Muscle of leg (tissue), 11 donors: ENCODE results near the gene SART3. TPM values are rescaled to one million over a fixed set of nuclear protein-coding genes. Genes with fewer than 3 reads are reported as not detected.

ENCODE experiments used
- DNase-seq: peaks from one replicate; pipeline ENCODE4 v3.0.0; 2013
- H3K27ac ChIP-seq: one replicate; pipeline ENCODE4 v1.5.1; 2013; ENCODE audit warnings: mild to moderate bottlenecking, low read length, control low read depth
- H3K27me3 ChIP-seq: one replicate; pipeline ENCODE4 v1.6.1; 2013; ENCODE audit warnings: low read length; ENCODE audit not compliant: control insufficient read depth, insufficient read depth
- H3K36me3 ChIP-seq: one replicate; pipeline ENCODE4 v1.6.1; 2013; ENCODE audit warnings: low read length; ENCODE audit not compliant: control insufficient read depth, insufficient read depth
- H3K4me1 ChIP-seq: one replicate; pipeline ENCODE4 v1.6.1; 2013; ENCODE audit warnings: low read length; ENCODE audit not compliant: control insufficient read depth, insufficient read depth
- H3K4me3 ChIP-seq: one replicate; pipeline ENCODE4 v1.5.1; 2013; ENCODE audit warnings: low read length, control low read depth
- H3K9me3 ChIP-seq: replicated peaks from 2 replicates; pipeline ENCODE4 v1.6.1; 2013; ENCODE audit warnings: low read depth, low read length; ENCODE audit not compliant: control insufficient read depth
- WGBS: methylation state at CpG from one replicate; pipeline ENCODE4 v1.1.5; 2013; ENCODE audit warnings: missing lambda C conversion rate; ENCODE audit not compliant: insufficient coverage; 5-methylcytosine and 5-hydroxymethylcytosine counted together
- polyA plus RNA-seq, 8 donors: library from polyadenylated mRNA; unstranded; fragments of 120-200 nt; gene quantifications; one replicate each; pipeline versions ENCODE4 v1.2.1 to v1.2.3, GENCODE V29; 2013; ENCODE audit warnings: inconsistent platforms in 1 of 8, low replicate concordance in 1 of 8; ENCODE audit not compliant: insufficient read length in 8 of 8, insufficient read depth in 1 of 8
- total RNA-seq: library from RNA; stranded (reverse); fragments of 120-200 nt; gene quantifications from one replicate; pipeline ENCODE4 v1.2.4, GENCODE V29; 2013

Gene SART3
- total and polyA plus RNA-seq, 9 donors, result 30.8 to 41.4 (median 35.7) TPM

DNA sequence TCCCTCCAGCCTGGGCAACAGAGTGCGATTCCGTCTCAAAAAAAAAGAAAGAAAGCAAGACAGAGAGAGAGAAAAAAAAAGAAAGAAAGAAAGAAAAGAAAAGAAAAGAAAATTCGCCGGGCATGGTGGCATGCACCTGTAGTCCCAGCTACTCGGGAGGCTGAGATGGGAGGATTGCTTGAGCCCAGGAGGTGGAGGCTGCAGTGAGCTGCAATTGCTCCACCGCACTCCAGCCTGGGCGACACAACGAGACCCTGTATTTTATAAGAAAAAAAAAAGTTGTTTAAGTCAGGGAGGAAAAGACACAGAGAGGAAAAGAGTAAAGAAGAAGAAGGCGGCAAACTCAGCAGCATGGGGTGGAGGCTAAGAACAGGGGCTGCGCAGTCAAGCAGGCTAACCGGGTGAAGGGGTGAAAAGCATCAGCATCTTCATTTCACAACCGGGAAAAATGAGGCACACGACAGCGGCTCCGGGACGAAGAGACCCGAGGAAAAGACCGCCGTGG, 46.5 kb downstream of the SART3 start:
- peaks cover 15% of the 10 kb centered on the region for H3K4me1 ChIP-seq
- peak overlapping the region; percentile 35 for H3K27ac ChIP-seq
- DNase-seq, result no peak
- H3K27me3 ChIP-seq, result no peaks in the 10 kb centered on the region
- 32% methylated on average over 19 of the region's 19 CpGs for WGBS
- peak overlapping the region; percentile 91 for H3K4me3 ChIP-seq
- peaks cover 21% of the 10 kb centered on the region for H3K36me3 ChIP-seq
- no peaks in the 10 kb centered on the region for H3K9me3 ChIP-seq

DNA sequence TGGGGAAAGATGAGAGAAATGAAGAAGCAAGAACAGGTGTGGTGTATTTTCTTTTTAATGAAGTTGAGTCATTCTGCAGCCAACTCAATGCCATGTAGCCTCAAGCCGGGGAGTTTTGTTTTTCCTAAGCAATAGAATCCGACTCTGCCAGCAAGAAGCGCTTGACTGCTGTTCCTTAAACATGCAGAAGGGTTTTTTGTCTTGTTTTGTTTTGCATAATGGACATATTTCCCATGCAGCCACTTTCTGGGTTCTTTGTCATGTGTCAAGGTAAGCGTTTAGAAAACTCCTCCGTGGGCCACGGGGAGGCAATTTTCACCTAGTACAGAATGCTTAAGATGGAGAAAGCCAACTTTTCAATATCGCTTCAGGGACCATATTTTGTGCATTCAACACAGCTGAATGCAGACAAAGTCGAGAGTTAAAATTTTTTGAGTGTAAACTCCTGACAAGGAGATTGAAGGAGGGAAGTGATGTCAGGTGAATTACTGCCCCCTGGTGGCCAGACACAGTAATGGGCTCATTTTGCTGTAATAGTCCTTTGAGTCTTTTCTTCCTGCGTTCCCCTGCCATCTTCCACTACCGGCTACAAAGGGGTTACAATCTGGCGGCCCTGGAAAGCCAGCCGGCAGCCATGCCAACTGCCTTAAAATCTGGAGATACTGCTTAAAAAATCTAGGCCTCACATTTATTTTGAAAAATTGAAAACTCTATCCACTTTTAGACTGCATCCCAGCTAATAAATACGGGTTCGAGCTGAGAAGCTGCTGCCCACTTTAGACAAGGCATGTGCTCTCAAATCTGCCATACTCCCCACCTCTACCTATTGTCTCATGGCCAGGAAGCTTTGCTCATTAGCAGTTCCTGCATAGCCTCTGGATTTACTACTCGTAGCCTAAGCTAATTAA, 49.1 kb downstream of the SART3 start:
- Histone ChIP-seq H3K4me1 (peaks cover 15% of the 10 kb centered on the region), H3K36me3 (no peaks in the 10 kb centered on the region), H3K9me3 (no peaks in the 10 kb centered on the region), H3K4me3 (no peak overlapping the region), H3K27ac (no peak overlapping the region), H3K27me3 (peaks cover 5% of the 10 kb centered on the region)
- peak; percentile 79 for DNase-seq
- 0% methylated on average over 4 of the region's 15 CpGs for WGBS

DNA sequence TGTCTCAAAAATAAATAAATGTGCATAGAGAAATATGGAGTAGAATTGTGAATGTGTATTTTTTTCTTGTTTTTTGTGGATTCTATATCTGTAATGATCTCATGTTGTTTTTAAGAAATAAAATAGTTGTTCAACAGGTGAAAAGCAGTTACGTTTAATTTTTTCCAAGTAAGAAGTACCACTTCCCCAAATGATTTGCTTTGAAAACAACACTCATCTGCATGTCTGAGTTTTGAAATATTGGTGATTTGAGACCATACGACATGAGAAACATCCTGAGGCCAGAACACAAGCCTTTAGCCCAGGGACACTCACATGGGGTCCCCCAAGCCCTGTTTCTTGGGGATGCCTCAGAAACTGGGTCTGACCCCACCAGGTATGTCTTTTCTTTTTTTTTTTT, 50.1 kb downstream of the SART3 start:
- no peaks in the 10 kb centered on the region for H3K9me3 ChIP-seq
- H3K27ac ChIP-seq, result no peak overlapping the region
- peaks cover 12% of the 10 kb centered on the region for H3K4me1 ChIP-seq
- no peak for DNase-seq
- H3K27me3 ChIP-seq, result peaks cover 5% of the 10 kb centered on the region
- H3K36me3 ChIP-seq, result no peaks in the 10 kb centered on the region
- H3K4me3 ChIP-seq, result no peak overlapping the region
- WGBS, result 80% methylated on average over 1 of the region's 2 CpGs

DNA sequence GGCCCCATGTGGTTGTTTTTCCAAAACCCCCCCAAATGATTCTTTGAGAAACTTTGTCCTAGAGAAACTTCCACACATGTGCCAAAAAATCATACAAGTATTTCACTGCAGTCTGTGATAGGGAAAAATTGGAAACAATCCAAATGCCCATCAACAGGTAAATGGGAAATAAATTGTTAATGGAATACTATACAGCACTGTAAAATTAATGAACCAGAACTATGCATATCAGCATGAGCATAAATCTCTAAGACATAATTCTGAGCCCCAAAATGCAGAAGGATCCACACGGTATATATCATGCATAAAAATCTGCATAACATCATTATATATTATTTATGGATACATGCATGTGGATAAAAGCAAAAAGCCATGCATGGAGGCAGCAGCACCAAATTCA, 51.2 kb downstream of the SART3 start:
- Histone ChIP-seq H3K4me3 (no peak overlapping the region), H3K27me3 (peaks cover 5% of the 10 kb centered on the region), H3K4me1 (peaks cover 8% of the 10 kb centered on the region), H3K36me3 (no peaks in the 10 kb centered on the region), H3K9me3 (no peaks in the 10 kb centered on the region), H3K27ac (no peak overlapping the region)
- WGBS, result no CpG with 5 or more reads among the region's 1 CpG
- DNase-seq, result no peak

DNA sequence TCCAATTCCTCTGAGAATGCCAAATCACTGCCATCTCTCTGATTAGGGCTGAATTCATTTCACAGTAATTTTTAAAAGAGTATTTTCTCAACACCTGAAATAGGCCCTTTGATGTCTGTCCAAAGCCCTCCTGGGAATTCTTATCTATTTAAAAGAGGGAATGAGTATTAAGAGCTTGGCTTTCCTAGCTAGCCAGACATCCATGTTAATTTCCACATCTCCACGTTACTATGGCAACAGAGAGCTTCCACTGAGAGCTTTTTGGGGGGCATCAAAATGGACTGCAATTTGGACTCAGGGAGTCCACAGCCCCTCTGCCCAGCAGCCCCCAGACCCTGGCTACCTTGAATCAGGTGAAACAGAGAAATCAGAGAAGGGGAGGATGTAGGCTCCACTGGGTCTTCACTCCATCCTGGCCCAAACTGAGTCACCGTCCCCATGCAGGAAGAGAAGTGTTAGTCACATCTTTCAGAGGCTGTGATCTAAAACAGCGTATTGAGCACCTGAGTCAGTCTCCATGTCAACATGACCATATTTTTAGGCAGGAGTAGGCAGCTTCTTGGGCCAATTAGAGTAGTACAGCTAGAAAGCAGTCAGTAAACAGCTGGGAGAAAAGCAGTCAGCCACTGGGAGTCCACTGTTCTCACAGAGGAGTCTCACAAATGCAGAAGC, 52.9 kb downstream of the SART3 start:
- Histone ChIP-seq H3K9me3 (peaks cover under 1% of the 10 kb centered on the region), H3K27me3 (peaks cover 5% of the 10 kb centered on the region), H3K27ac (no peak overlapping the region), H3K36me3 (no peaks in the 10 kb centered on the region), H3K4me3 (no peak overlapping the region), H3K4me1 (peaks cover 4% of the 10 kb centered on the region)
- WGBS, result 52% methylated on average over 2 of the region's 3 CpGs
- DNase-seq, result no peak

DNA sequence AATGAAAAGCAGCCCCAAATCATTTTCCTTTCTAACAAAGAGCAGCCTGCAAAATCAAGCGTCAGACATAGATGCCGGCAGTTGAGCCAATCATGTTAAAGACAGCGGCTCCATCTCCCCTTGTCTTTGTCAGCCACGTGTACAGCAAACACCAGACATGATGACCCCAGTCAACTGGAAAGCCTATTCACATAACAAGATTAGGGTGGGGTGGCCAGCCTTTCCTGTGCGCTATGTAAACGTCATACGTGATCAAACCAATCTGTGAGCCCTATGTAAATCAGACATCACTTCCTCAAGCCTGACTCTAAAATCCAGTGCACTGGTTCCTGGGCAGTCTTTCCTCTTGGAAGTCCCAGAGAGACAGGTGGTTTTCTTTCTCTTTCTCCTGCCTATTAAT, 55.8 kb downstream of the SART3 start:
- Histone ChIP-seq H3K9me3 (peaks cover 4% of the 10 kb centered on the region), H3K36me3 (no peaks in the 10 kb centered on the region), H3K4me1 (no peaks in the 10 kb centered on the region), H3K4me3 (no peak overlapping the region), H3K27ac (no peak overlapping the region), H3K27me3 (peaks cover 5% of the 10 kb centered on the region)
- no peak for DNase-seq
- 67% methylated on average over 3 of the region's 7 CpGs for WGBS

DNA sequence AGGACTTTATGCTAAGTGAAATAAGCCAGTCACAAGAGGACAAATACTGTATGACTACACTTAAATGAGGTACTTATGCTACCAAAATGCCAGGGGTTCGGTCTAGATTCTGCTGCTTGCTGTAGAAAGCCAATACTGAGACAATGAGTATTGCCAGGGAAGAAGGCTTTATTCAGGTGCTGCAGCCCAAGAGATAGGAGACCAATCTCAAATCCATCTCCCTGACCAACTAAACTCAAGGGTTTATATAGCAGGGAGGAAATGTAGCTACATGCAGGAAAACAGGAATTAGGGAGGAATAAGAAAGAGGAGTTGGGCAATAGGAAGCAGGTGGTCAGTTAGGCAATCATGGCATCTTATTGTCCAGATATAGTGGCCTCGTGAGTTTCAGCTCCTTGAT, 58.1 kb downstream of the SART3 start:
- WGBS, result no CpG with 5 or more reads among the region's 2 CpGs
- no peak overlapping the region for H3K4me3 ChIP-seq
- peaks cover 4% of the 10 kb centered on the region for H3K9me3 ChIP-seq
- H3K27ac ChIP-seq, result no peak overlapping the region
- no peaks in the 10 kb centered on the region for H3K27me3 ChIP-seq
- DNase-seq, result no peak
- H3K4me1 ChIP-seq, result no peaks in the 10 kb centered on the region
- H3K36me3 ChIP-seq, result no peaks in the 10 kb centered on the region

DNA sequence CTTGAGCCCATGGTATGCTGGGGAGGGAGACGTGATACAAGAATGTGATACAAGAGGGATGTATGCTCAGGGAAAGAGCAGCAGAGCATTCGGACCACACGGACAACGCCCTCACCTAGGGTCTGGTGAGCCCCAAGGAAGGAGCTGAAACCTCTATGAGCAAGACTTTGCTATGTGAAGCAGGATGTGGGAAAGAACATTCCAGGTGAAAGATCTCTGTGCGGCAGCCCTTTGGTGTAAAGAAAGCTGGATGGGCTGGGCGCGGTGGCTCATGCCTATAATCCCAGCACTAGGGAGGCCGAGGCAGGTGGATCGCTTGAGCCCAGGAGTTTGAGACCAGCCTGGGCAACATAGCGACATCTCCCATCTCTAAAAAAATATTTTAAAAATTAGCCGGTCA, 62.8 kb downstream of the SART3 start:
- Histone ChIP-seq H3K4me1 (no peaks in the 10 kb centered on the region), H3K27me3 (peaks cover 2% of the 10 kb centered on the region), H3K4me3 (no peak overlapping the region), H3K9me3 (peaks cover 4% of the 10 kb centered on the region), H3K27ac (no peak overlapping the region), H3K36me3 (no peaks in the 10 kb centered on the region)
- whole genome bisulfite sequencing, result 64% methylated on average over 5 of the region's 11 CpGs
- no peak for DNase-seq

DNA sequence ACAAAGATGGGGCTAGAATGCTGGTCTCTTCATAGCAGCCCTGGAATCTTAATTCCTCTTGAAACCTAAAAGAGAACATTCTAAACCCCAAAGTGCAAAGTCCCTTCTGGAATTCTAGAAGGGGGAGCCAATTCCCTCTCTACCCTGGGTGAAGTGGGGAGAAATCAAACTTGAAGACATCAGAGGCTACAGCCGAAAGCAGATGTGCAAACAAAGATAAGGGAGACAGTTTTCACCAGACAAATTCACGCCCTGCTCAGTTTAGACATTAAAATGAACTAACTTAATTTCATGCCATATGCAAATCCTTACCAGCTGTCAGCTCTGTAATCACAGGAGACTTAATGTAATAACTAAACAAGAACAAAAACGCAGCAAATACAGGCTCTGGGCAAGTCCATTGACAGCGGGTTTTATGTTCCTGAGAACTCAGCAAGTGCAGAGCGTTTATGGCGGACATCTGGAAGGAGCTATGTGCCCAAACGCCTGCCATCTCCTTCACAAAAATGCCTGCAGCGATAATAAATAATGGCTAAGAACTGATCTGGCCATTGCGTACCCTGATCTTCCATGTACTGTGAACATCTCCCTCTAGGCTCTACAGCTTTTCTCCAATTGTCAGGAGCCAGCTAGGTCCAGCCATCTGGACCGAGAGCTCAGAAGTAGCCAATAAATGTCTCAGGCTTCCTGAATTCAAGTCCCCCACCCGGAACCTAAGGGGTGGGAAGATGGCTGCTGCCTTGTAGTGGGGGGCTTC, 65.0 kb downstream of the SART3 start:
- Histone ChIP-seq H3K36me3 (no peaks in the 10 kb centered on the region), H3K27me3 (peaks cover 2% of the 10 kb centered on the region), H3K4me1 (no peaks in the 10 kb centered on the region), H3K4me3 (no peak overlapping the region), H3K27ac (no peak overlapping the region), H3K9me3 (no peaks in the 10 kb centered on the region)
- DNase-seq, result no peak
- WGBS, result 52% methylated on average over 9 of the region's 11 CpGs

DNA sequence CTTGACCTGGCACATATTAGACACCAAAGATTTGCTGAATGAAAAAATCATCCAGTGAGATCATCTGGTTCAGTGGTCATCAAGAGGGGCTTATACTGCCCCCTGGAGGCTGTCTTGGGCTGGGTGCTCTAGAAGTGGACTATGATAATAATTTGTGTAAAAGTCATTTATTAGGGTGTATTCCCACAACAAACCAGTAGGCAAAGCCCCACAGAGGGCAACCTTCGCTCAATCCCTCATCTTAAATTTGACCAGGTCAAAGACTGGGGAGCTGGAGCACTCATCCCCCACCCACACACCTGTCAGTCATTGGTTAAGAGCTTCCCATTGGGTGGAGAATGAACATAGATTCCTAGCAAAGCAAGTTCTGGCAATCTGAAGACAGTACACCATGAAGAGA, 65.9 kb downstream of the SART3 start:
- DNase-seq, result peak; percentile 11
- H3K27ac ChIP-seq, result no peak overlapping the region
- H3K4me1 ChIP-seq, result no peaks in the 10 kb centered on the region
- no peaks in the 10 kb centered on the region for H3K36me3 ChIP-seq
- no peaks in the 10 kb centered on the region for H3K9me3 ChIP-seq
- WGBS, result no CpG with 5 or more reads among the region's 1 CpG
- no peak overlapping the region for H3K4me3 ChIP-seq
- H3K27me3 ChIP-seq, result peaks cover 2% of the 10 kb centered on the region
